Measurements from ENCODE around the gene HSPA1A. TPM values are rescaled to one million over a fixed set of nuclear protein-coding genes. Genes with fewer than 3 reads are reported as not detected.
"Not testable (repeated sequence)": the region's sequence is repeated elsewhere in the genome, so short reads cannot be mapped to it uniquely, and the experiment has no call there.

The HSPA1A gene
- total RNA-seq, 1 donor from 2014 or later, result 230 TPM

GRCh38 chr6:31861150-31861549 is 45.8 kb downstream of the HSPA1A start:
- Histone ChIP-seq H3K36me3 (peaks cover 48% of the 10 kb centered on the region), H3K27ac (no peak overlapping the region), H3K4me1 (peaks cover 25% of the 10 kb centered on the region), H3K27me3 (ENCODE audit: low read depth) (no peaks in the 10 kb centered on the region), H3K9me3 (no peaks in the 10 kb centered on the region), H3K4me3 (no peak overlapping the region)
- no peak for TF ChIP-seq CTCF (IDR thresholded peaks at IDR 0.05)
- ATAC-seq (no peak), DNase-seq (no peak)
- intact Hi-C loops (cut with DNase I), result no loop called here

- intact Hi-C loops (cut with DNase I), result no loop called here
- no peak for ATAC-seq
Measured at GRCh38 chr6:31861919-31862343, 46.6 kb downstream of the HSPA1A start.

GRCh38 chr6:31862344-31863235 is 47.2 kb downstream of the HSPA1A start, which contains the start of gene NEU1:
Gene NEU1 (minus strand): TSS chr6:31862821. CDS start chr6:31862776, 45 bp downstream.
- intact Hi-C loops (cut with DNase I), result no loop called here
- Histone ChIP-seq H3K4me1 (peaks cover 25% of the 10 kb centered on the region), H3K27ac (peak within 1 kb of the TSS; percentile 86), H3K27me3 (ENCODE audit: low read depth) (no peaks in the 10 kb centered on the region), H3K4me3 (peak within 1 kb of the TSS; percentile 84), H3K36me3 (peaks cover 38% of the 10 kb centered on the region), H3K9me3 (no peaks in the 10 kb centered on the region)
- peak; percentile 100 for DNase-seq
- ATAC-seq, result peak; percentile 98 to 99
- no peak for TF ChIP-seq CTCF (IDR thresholded peaks at IDR 0.05)

More at GRCh38 chr6:31861919-31862343, 46.6 kb downstream of the HSPA1A start:
- Histone ChIP-seq H3K4me3 (peak overlapping the region; percentile 84), H3K4me1 (peaks cover 25% of the 10 kb centered on the region), H3K27me3 (ENCODE audit: low read depth) (no peaks in the 10 kb centered on the region), H3K9me3 (no peaks in the 10 kb centered on the region), H3K36me3 (peaks cover 44% of the 10 kb centered on the region), H3K27ac (peak overlapping the region; percentile 86)
- TF ChIP-seq CTCF (IDR thresholded peaks at IDR 0.05), result no peak
- DNase-seq, result no peak

GRCh38 chr6:31864123-31864562 is 48.8 kb downstream of the HSPA1A start:
- Histone ChIP-seq H3K27ac (peak overlapping the region; percentile 83), H3K4me3 (peak overlapping the region; percentile 84), H3K36me3 (peaks cover 22% of the 10 kb centered on the region), H3K4me1 (peaks cover 25% of the 10 kb centered on the region)
- H3K9me3 ChIP-seq; DNase-seq; H3K27me3 ChIP-seq (ENCODE audit: low read depth); intact Hi-C loops (cut with DNase I); ATAC-seq: not testable (repeated sequence)

GRCh38 chr6:31864818-31865204 is 49.5 kb downstream of the HSPA1A start:
- no peak overlapping the region for H3K4me3 ChIP-seq
- H3K36me3 ChIP-seq, result peaks cover 16% of the 10 kb centered on the region
- intact Hi-C loops (cut with DNase I), result no loop called here
- peaks cover 25% of the 10 kb centered on the region for H3K4me1 ChIP-seq
- DNase-seq (no peak), ATAC-seq (no peak)
- H3K9me3 ChIP-seq, result no peaks in the 10 kb centered on the region
- no peak for TF ChIP-seq CTCF (IDR thresholded peaks at IDR 0.05)
- no peak overlapping the region for H3K27ac ChIP-seq
- H3K27me3 ChIP-seq (ENCODE audit: low read depth), result no peaks in the 10 kb centered on the region
